NCI-H2081 (cell line): ENCODE measurements around the gene CUL3.
"Not testable (repeated sequence)": the region's sequence is repeated elsewhere in the genome, so short reads cannot be mapped to it uniquely, and the experiment has no call there.

Experiments used
- DNase-seq, 2 experiments: peaks; one replicate each; lab custom pipeline; 2025; lab: John Stamatoyannopoulos, UW

The CUL3 gene

DNA sequence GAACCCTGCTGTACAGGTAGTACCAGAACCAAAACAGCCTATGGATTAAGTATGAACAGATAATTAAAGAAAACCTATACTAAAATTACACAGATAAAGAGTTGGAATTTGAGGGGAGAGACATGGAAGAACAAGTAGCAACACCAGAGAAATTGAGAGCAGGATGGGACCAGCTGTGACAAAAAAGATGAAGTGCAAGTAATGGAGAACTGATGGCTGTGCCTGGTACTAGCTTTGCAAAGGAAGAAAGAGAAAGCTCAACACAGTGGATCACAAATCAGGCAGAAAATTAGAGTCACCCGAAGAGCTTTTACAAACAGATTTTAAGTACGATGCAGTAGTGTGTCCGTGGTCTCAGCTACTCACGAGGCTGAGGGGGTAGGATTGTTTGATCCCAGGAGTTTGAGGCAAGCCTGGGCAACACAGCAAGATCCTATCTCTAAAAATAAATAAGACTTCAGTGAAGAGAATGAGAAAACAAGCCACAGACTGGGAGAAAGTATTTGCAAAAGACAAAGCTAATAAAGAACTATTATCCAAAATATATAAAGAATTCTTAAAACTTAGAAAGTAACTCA lies 46.5 kb downstream of the CUL3 start:
- no peak for DNase-seq

DNA sequence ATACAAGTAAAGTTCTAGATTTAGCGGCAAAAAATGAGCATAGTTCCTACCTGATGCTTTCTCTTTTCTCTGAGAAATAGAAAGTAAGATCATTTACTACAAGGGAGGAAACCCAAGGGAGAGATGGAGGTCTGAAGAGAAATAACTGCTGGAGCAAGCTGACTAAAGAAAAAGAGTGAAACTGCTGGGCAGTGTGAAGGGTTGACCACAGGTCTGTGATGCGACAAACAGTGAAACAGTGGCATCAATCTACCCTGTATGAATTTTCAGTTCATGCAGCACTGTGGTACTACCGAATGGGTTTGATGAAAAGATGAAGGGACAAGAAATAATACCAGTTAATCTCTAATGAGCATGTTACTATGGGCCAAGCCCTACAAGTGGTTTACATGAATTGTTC lies 52.2 kb downstream of the CUL3 start:
- DNase-seq, result no peak

DNA sequence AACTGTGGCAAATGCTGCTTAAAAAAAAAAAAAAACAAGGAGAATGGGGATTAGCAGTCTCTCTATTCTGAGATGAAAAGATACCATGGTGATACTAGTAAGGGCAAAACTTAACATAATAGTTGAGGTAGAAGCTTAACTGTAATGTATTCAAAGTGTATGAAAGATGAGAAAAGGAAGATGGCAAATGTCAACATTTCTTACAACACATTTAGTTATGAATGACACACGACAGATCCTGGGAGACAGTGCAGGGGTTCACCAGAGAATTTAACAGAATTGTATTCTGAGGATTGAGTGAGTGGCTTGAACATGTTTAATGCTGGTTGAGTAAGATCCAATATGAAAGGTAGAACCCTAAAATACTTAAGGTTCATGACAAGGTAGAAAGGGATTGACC lies 52.7 kb downstream of the CUL3 start:
- DNase-seq, result no peak

DNA sequence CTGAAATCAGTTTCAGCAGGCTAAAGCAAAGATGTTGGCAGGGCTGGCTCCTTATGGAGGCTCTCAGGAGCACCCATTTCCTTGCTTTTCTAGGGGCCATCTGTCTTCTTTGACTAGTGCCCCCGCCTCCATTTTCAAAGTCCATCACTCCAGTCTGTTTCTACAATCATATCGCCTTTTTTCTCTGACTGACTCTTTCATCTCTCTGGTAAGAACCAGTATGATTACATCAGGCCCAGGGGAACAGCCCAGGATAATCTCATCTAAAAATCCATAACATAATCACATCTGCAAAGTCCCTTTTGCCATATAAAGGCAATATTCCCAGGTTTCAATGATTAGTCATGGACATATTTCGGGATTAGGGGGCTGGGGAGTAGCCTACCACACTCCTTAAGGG lies 57.0 kb downstream of the CUL3 start:
- no peak for DNase-seq

DNA sequence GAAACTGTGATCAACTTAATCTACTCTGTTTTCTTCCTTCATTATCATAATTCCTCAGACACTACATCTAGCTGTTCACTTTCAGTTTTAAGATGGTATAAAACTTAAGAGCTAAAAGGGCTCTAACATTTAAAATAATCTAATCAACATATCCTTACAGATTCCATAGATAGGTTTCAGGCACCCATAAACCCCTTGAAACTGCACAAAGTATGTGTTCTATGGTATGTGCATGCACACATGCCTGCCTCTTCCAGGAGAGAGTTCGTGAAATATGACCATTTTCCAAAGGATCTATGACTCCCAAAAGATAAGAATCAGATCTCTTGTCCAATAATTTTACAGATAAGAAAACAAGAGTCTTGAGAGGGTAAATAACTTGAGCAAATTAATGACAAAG lies 59.4 kb downstream of the CUL3 start:
- no peak for DNase-seq

DNA sequence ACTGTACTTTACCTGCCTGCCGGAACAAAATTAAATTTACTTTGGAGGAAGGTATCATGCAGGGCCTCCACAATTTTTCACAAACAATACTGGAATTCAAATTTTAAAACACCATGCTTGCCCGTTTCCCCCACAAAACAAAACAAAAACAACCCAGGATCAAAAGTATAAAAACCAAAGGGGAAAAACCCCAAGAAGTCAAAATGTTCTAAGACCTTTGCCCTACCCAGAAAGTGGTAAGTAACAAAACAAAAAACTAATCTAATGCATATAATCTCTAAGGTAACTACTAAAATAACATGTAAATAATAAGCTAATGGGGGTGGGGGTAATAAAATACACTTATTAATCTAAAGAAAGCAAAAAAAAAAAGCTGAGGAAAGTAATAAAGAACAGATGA lies 60.5 kb downstream of the CUL3 start:
- DNase-seq, result no peak

- DNase-seq, result no peak
Observed at GRCh38 chr2:224523626-224524577, 61.3 kb downstream of the CUL3 start.

DNA sequence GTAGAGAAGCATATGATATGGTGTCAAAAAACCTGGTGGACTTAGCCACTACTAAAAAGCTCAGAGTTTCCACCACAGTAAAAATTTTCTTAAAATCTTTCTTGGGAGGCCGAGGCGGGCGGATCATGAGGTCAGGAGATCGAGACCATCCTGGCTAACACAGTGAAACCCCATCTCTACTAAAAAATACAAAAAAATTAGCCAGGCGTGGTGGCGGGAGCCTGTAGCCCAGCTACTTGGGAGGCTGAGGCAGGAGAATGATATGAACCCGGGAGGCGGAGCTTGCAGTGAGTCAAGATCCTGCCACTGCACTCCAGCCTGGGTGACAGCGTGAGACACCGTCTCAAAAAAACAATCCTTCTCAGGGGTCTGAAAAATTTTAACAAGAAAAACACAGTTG lies 62.7 kb downstream of the CUL3 start:
- not testable (repeated sequence) for DNase-seq

GRCh38 chr2:224520064-224520463 lies 65.1 kb downstream of the CUL3 start:
- no peak for DNase-seq

DNA sequence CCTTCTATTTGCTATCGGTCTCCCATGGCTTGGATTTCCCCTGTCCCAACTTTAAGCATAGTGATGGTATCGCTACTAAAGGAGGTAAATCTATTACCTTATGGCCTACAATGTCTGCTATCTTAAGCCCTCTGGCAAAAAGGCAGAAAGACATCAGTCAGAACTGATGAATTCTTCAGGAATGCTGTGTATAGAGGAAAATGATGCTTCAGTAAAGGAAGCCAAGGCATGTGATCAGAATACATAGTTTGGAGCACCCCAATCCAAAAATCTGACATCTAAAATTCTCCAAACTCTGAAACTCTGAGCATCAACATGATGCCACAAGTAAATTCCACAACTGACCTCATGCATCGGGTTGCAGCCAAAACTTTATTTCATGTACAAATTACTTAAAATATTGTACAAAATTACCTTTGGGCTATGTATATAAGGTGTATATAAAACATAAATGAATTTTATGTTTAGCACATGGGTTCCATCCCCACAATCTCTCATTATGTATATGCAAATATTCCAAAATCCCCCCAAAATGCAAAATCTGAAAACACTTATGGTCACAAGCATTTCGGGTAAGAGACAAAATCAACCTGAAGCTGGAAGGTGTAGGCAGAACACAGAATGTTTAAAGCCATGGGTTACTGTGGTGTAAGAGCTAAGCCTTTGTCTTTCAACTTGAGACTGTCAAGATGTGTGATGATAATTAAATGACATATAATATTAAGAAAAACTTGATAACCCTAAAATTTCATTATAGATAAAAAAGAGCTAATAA lies 66.2 kb downstream of the CUL3 start:
- DNase-seq, result no peak

GRCh38 chr2:224517963-224518362 lies 67.2 kb downstream of the CUL3 start:
- no peak for DNase-seq

DNA sequence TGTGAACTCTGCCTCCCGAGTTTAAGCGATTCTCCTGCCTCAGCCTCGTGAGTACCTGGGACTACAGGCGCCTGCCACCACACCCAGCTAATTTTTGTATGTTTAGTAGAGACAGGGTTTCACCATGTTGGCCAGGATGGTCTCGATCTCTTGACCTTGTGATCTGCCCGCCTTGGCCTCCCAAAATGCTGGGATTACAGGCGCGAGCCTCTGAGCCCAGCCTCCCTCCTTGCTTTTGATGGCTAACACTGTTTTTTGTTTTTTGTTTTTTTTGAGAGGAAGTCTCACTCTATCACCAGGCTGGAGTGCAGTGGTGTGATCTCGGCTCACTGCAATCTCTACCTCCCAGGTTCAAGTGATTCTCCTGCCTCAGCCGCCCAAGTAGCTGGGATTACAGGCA lies 68.8 kb downstream of the CUL3 start:
- not testable (repeated sequence) for DNase-seq

GRCh38 chr2:224513991-224514390 lies 71.2 kb downstream of the CUL3 start:
- DNase-seq, result no peak

DNA sequence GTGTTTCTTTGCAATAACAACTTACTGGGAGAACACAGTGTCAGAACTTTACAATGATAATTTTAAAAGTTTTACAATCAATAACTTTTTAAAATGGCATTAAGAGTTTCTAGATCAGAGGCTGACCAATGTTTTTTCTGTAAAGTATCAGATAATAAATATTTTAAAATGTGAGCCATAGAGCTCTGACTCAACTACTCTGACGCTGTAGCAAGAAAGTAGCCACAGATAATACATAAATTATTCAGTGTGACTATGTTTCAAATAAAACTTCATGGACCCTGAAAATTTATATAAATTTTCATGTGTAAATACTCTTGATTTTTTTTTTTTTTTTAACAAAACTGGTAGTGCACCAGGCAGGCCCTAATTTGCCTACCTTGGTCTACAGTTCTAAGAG lies 77.4 kb downstream of the CUL3 start:
- no peak for DNase-seq

- no peak for DNase-seq
Observed at GRCh38 chr2:224506494-224506893, 78.7 kb downstream of the CUL3 start.

DNA sequence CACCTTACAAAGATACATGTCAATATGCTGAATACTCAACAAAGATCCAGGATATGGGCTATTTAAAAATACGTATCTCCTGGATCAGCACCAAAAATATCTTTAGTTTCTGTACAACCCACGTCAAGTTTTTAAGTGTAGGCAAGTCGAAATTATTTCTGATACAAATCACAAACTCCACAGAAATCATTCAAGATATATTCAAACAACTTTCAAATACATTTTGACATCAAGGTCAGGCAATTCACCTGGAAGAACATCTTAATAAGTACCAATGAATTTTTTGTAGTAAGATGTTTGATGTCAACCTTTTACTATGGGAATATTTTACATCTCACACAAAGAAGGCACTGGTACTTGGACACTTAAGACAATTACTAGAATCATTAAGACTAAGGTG lies 86.2 kb downstream of the CUL3 start:
- no peak for DNase-seq

DNA sequence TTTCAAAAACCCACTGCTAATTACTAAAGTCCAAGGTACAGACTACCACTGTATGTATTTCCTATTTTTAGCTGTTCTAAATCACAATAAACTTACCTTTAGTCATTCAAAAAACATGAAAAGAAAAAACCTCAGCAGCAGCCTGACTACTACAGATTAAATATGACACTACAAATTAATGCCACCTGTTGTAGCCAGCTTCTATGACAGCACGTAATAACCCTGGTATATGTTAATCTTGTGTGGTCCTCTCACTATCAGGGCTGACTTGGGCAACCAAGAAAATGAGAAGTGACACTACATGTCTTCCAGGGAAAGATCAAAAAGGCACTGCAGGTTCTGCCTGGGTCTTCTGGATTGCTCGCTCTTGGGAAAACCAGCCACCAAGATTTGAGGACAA lies 92.6 kb downstream of the CUL3 start:
- DNase-seq, result no peak

GRCh38 chr2:224487940-224488339 lies 97.2 kb downstream of the CUL3 start:
- not testable (repeated sequence) for DNase-seq

- DNase-seq, result not testable (repeated sequence)
Observed at GRCh38 chr2:224485081-224486014, 99.8 kb downstream of the CUL3 start.

DNA sequence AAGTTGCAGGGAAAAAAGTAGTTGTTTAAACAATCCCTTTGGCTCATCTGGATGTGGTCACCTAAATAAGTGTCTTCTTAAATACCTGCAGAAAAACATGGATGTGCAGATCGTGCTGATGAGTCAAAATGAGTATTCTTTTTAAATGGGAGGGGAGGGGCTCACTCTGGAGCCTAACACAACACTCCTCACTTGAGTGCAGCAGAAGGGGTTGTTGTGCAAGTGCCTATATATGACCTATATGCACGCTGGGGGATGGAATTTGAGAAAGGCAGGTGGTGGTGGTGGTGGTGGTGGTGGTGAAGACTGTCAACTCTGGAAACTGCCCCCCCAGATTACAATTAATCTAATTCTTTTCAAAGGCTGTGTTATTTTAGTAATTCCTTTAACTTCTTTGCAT lies 105.3 kb downstream of the CUL3 start:
- no peak for DNase-seq

GRCh38 chr2:224472827-224473226 lies 112.3 kb downstream of the CUL3 start:
- no peak for DNase-seq

GRCh38 chr2:224472137-224472536 lies 113.0 kb downstream of the CUL3 start:
- no peak for DNase-seq
